ENCODE measurements around the gene FAM89A.

- TF ChIP-seq MXI1 (IDR thresholded peaks at IDR 0.05; ENCODE audit: low read depth, low read length) (no peak), CTCF (IDR thresholded peaks at IDR 0.05 in 2 of 3, conservative IDR thresholded peaks at IDR 0.05 in 1 of 3; ENCODE audit: insufficient read depth in 2 of 3, low read depth in 1 of 3, low read length in 3 of 3) (no peak), ZNF445 (CRISPR knock-in tag; IDR thresholded peaks at IDR 0.05; ENCODE audit: low read depth) (no peak), ERF (CRISPR knock-in tag; IDR thresholded peaks at IDR 0.05) (no peak)
Measured at GRCh38 chr1:231026576-231026975, 13.5 kb downstream of the FAM89A start.

All from K562 (cell line).